Activated CD8-positive, alpha-beta memory T cell treated with anti-CD3 and anti-CD28 coated beads for 4 hours (primary cell): ENCODE measurements around the gene CLASP1.
"Not testable (repeated sequence)": the region's sequence is repeated elsewhere in the genome, so short reads cannot be mapped to it uniquely, and the experiment has no call there.

Experiments used
- DNase-seq, 2 donors: peaks; one replicate each; pipeline ENCODE4 v3.0.0-alpha.2; 2020; ENCODE audit warnings: low read depth in 2 of 2

Gene CLASP1

DNA sequence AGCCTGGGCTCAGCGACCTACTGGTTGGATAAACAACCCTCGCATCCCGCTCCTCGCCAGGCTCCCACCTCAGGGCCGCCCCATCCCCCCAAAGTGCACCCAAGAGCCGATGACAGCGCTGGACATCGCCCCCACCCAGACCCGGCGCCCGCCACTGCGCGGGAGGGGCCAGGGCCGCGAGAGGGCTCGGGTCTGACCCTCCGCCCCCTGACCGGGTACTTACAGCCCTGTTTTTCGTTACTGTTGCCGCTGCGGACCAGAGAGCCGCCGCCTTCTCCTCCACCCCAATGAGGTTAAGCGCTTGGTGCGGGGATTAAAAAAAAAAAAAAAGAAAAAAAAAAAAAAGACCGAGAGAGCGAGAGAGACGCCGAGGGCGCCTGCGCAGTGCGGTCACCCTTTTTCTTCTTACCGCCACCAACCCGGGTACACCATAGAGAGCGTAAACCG, at the start of gene CLASP1:
Gene CLASP1 (minus strand): TSS at position 314 of the 447 bp plus-strand sequence. CDS start 43,567 bp downstream, outside the sequence.
- peak in 1 of 2 donors; percentile 12 for DNase-seq

- no peak for DNase-seq
Measured at GRCh38 chr2:121698318-121698930, 49.2 kb upstream of the CLASP1 start.

GRCh38 chr2:121697108-121697631, 47.9 kb upstream of the CLASP1 start:
- no peak for DNase-seq

GRCh38 chr2:121696410-121696930, 47.2 kb upstream of the CLASP1 start:
- DNase-seq = no peak

DNA sequence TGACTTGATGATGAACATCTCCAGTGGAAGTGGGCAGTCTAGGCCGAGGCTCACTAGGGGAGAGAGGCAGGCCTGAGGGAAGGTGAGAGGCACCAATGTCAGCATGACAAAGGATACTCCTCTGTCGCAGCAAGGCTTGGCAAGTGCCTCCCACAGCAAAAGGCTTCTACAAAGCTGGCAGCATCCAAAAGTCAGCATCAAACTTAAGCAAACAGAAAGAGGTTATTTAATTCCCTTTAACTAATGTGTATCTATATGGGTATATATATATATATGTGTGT, 45.8 kb upstream of the CLASP1 start:
- DNase-seq = no peak

- DNase-seq = no peak
Measured at GRCh38 chr2:121694398-121695170, 45.3 kb upstream of the CLASP1 start.

DNA sequence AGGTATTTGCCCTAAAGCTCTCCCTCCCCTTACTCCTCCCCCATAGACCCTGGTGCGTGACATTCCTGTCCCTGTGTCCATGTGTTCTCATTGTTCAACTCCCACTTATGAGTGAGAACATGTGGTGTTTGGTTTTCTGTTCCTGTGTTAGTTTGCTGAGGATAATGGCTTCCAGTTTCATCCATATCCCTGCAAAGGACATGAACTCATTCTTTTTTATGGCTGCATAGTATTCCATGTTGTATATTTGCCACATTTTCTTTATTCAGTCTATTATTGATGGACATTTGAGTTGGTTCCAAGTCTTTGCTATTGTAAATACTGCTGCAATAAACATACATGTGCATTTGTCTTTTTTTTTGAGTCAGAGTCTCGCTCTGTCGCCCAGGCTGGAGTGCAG, 41.3 kb upstream of the CLASP1 start:
- not testable (repeated sequence) for DNase-seq

- no peak for DNase-seq
Measured at GRCh38 chr2:121690095-121690494, 40.8 kb upstream of the CLASP1 start.

DNA sequence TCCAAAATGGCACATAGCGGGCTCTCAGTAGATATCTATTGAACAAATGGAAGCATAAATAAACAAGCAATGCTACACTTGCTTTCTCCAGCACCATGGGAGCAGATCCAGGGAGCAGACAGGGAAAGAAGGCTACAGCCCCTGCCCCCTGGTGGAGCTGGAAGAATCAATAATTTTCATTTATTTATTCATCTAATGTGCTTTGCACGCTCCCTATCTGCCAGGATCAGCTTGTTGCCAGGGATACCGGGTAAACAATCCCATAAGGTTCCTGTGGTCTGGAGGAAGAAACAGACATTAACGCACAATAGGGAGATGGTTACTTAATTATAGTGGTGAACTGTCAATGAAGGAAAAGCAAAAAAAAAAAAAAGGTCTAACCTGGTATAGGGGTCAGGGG, 40.1 kb upstream of the CLASP1 start:
- DNase-seq = no peak

DNA sequence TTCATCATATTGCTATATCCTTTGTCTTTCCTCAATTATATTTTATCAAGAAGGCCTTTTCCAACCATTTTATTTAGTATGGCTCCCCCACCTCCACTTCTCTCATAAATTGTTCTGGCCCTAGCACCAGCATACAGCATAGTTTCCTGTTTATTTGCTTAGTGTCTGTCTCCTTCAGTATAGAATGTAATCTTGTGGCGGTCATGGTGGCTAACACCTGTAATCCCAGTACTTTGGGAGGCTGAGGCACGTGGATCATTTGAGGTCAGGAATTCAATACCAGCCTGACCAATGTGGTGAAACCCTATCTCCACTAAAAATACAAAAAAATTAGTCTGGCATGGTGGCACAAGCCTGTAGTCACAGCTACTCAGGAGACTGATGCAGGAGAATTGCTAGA, 39.6 kb upstream of the CLASP1 start:
- DNase-seq = no peak

DNA sequence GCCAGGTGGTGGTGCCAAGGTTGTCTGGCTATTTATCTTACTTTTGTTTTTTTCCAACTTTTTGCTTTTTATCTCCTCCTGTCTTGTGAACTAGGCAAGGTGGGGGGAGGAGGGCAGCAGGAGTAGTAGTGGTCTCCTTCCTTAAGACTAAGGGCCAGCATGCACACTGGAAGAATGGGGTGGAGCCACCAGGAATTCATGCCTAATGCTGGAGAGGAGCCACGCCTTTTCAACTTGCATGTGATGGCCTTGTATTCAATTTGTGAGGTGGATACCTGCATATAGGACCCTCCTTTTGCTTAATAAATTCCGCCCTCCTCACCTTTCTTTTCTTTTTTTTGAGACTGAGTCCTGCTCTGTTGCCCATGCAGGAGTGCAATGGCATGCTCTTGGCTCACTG, 37.6 kb upstream of the CLASP1 start:
- no peak for DNase-seq

GRCh38 chr2:121686218-121686617, 37.0 kb upstream of the CLASP1 start:
- DNase-seq = no peak

DNA sequence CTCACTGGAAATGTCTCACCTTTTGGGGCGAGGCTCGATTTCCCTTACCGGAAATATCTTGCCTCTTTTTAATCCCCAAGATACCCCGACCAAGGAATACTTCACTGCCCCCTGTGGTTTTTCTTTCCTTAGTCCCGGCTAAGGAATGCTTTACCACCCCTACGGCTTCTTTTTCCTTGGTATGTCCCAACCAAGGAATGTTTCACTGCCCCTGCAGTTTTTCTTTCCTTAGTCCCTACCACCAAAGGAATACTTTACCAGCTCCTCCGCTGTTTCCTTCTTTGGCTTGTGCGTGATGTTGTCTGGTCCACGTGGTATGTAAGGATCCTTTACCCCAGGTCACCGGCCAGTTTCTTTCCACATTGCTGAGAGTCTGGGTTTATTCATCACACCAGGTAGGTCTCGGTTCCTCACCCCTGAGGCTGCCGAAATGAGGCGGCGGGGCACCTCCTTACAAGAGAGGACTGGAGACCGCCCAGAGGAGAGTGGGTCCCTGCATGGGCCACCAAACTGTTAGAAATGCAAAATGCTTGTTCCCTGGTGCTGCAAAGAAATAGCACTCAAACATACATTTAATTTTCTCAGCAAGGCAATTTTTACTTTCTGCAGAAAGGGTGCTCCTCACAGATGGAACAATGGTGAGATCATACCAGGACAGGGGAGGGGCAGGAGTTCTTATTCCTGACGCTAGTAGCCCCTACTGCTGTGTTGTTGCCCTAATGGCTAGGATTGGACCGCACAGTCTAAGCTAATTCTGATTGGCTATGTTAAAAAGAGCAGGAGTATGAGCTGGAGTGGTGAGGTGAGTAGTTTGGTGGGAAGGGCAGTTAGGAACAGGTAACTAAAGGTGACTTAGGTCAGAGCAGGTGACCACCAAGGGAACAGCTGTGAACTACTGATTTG, 33.4 kb upstream of the CLASP1 start:
- DNase-seq = no peak

- DNase-seq = no peak
Measured at GRCh38 chr2:121677855-121678254, 28.6 kb upstream of the CLASP1 start.

- DNase-seq = not testable (repeated sequence)
Measured at GRCh38 chr2:121671621-121672020, 22.4 kb upstream of the CLASP1 start.

DNA sequence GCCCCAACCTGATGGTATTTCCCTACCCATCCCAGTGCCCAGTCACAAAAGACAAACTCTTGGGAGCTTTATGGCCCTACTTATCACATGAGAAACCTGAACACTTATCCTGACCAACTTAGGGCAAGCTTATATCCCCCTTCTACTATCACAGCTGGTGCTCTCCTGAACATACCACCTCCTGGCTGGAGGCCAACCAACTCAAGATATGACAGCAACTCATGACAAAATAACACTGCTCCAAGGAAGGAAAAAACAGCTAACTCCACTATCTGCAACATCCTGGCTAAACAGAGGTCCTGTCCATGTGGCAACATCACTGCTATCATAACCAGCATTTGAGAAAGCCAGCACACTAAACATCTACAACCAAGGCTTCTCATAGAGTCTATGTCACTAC, 20.9 kb upstream of the CLASP1 start:
- DNase-seq = no peak

- DNase-seq = no peak
Measured at GRCh38 chr2:121667618-121668017, 18.4 kb upstream of the CLASP1 start.

DNA sequence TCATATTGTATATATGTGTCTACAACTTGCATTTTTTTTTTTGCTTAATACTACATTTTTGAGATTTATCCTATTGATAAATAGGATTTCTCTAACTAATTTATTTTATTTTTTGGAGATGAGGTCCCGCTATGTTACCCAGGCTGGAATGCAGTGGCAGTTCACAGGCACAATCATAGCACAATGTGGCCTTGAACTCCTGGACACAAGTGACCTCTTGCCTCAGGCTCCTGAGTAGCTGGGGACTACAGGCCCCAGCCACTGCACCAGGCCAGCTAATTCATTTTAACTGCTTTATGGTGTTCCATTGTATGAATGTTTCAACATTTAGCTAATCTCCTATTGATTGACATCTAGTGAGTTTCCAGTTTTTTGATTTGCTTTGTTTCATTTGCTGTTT, 16.8 kb upstream of the CLASP1 start:
- no peak for DNase-seq

DNA sequence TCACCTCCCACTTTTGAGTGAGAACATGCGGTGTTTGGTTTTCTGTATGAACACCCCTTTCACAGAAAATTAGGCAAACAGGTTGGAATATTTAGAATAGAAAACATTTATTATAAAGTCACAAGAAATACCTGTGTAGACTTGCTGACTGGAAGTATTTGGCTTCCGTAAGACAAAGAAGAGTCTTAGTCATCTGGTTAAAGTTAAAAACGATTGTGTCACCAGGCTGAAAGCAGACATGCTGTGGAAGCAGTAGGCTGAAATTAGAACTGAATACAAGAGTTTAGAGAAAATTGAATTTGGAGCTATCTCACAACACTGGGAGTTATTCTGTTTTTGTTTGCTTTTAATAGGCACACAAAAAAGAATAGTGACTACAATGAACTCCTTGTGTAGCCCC, 16.2 kb upstream of the CLASP1 start:
- DNase-seq = no peak

GRCh38 chr2:121664713-121665112, 15.5 kb upstream of the CLASP1 start:
- no peak for DNase-seq

DNA sequence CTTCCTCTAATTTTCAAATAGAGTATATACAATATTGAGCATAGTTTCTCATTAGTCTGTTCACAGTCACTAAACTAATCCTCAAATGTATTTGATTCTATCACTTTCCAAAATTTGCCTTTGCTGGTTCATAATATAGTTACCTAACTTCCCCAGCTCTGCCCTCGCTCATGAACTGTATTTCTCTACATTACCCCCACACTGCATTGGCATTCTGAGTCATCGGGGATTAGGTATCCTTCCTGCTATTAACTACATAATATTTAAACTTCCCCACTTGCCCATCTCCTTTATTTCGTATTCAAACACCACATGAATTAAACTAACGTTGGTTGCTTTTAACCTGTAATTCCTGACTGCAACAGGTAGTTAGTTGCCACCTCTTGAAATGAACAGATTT, 14.8 kb upstream of the CLASP1 start:
- DNase-seq = no peak

GRCh38 chr2:121663434-121663833, 14.2 kb upstream of the CLASP1 start:
- no peak for DNase-seq
